Measurements from ENCODE around the gene ZBTB16.

GRCh38 chr11:114109206-114110090 is 49.9 kb downstream of the ZBTB16 start:
- TF ChIP-seq CTCF (IDR thresholded peaks at IDR 0.05) (no peak), REST (IDR thresholded peaks at IDR 0.05; ENCODE audit: insufficient read depth in 1 of 2, low read depth in 2 of 2, low read length in 1 of 2) (no peak)

Measured in Panc1 (cell line).